HG02973 (cell line): ENCODE measurements around the gene KIF9.
"Not testable (repeated sequence)": the region's sequence is repeated elsewhere in the genome, so short reads cannot be mapped to it uniquely, and the experiment has no call there.

ENCODE experiments used
- ATAC-seq: cut with Tn5 transposase; IDR thresholded peaks from one replicate; pipeline ENCODE4 v1.9.1; 2021; ENCODE audit warnings: moderate library complexity; ENCODE audit not compliant: unreplicated experiment

Gene KIF9

DNA sequence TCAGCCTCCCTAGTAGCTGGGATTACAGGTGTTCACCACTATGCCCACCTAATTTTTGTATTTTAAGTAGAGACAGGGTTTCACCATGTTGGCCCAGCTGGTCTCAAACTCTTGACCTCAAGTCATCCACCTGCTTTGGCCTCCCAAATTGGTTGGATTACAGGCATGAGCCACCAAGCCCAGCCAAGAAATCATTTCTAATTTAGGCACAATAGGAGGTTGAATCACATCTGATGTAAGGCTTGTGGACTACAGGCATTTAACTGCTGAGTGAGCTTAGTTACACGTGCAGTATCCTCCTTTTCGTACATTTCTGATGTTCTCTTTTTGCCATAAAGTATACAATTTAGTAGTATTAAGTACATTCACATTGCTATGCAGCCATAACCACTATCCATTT is 87.6 kb downstream of the KIF9 start:
- no peak for ATAC-seq

DNA sequence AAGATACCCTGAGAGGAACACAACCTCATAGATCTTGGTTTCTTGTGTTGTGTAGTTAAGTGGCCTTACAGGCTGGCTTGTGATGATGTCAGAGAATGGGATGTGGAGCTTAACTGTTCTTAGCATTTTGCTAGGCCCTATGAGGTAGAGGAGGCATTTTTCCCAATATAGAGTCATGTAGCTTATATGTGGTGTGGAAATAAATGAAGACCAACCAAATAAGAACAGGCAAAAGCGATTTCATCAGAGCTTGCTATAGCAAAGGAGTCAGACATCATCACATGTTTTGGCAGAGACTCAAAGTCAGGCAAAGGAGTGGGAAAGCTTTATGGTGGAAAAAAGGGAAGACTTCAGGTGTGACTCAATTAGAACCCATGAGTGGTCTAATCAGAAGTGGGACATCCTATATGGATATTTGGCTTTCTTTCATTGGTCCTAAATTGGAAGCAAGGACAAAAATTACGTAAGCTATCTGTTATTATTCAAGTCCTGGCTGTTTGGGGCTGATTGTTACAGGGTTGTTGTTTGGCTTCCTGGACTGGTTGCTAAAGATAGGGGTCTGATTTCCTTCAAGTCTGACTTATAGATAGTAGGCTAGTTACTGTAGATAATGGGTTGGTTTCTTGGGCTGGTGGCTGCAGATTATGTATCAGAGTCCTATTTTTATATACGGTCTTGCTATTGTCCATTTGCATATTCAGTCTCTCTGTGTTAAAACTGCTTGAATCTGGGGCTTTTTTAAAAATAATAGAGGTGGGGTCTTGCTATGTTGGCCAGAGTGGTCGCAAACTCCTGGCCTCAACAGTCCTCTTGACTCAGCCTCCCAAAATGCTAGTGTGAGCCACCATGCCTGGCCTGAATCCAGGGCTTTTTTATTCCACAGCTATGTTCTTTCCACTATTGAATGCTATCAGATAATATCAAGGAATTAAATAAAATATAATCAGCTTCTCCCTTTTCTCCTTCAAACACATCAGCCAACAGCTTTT is 88.4 kb downstream of the KIF9 start:
- no peak for ATAC-seq

DNA sequence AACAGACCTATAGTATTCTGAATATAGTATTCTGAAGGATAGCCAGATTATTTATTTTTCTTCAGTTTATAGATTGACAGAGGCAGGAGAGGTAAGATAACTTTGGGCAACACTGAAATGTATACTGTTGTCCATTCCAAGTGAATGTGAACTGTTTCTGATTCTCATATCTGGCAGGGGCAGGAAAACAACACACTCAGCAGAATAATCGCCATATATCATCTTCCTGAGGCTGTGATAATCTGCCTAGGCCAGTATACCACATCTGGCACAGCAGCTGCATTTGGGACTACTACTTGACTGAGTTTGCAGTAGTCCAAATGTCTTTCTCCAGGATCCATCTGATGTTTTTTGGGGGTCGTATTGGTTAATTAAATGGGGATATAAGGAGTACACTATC is 96.3 kb downstream of the KIF9 start:
- ATAC-seq: no peak

DNA sequence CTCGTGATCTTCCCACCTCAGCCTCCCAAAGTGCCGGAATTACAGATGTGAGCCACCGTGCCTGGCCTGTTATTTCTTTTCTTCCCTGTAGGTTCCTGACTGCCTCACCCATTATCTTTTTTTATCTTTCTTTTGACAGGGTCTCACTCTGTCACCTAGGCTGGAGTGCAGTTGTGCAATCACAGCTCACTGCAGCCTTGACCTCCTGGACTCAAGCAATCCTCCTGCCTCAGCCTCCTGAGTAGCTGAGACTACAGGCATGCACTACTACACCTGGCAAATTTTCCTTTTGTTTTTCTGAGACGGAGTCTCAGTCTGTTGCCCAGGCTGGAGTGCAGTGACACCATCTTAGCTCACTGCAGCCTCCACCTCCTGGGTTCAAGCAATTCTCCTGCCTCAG is 100.9 kb downstream of the KIF9 start:
- not testable (repeated sequence) for ATAC-seq

DNA sequence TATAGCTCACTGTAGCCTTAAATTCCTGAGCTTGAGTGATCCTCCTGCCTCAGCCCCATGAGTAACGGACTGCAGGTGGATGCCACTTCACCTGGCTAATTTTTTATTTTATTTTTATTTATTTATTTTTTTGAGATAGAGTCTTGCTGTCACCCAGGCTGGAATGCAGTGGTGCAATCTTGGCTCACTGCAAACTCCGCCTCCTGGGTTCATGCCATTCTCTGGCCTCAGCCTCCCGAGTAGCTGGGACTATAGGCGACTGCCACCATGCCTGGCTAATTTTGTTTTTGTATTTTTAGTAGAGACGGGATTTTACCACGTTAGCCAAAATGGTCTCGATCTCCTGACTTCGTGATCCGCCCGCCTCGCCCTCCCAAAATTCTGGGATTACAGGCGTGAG is 102.6 kb downstream of the KIF9 start:
- ATAC-seq: not testable (repeated sequence)
